ENCODE data around the gene JAML. TPM values are rescaled to one million over a fixed set of nuclear protein-coding genes. Genes with fewer than 3 reads are reported as not detected.

JAML gene
- total RNA-seq, 1 donor from 2014 or later, result 1.5 TPM

DNA sequence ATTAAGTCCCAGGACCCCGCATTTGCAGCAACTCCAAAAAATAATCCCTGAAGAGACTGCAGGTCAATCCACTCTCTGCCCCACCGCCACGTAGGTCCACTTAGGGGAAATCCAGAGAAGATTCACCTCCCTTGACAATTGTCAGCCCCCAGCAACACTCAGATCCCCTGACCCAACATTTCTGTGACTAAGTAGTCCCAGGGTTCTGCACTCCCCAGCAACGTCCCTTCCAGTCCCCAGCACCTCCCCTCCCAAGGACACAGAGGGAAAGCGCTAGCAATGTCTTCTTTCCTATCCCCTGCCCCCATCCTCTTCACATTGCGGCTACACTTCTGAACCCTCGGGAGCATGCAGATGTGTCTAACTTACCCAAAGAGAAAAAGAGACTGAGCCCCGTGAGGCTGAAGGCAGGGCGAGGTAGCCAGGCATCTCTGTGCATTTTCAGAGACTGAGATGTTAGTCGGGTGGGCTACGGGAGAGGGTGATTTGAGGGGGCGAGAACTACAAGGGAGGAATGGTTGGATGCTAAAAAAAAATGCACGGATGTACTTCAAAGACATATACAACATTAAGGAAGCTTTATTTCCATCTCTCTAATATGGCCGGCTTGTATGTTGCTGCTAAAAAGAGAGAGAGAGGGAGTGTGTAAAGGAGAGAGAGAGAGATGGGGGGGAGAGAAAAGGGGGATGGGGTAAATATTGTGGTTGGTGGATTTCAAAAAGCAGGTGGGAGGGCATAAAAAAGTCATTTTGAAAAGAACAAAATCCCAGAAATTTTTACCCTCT is 48.6 kb downstream of the JAML start, which contains the start of gene SCN2B:
Gene SCN2B, minus strand, starts transcription at position 647 of the 785 bp plus-strand sequence. Its CDS starts 208 bp downstream, at position 439.
- Mint-ChIP-seq H3K36me3 (ENCODE audit: low read depth) (no peaks in the 10 kb centered on the region), H3K4me3 (no peak within 1 kb of the TSS), H3K9me3 (no peaks in the 10 kb centered on the region), H3K27me3 (peaks cover 18% of the 10 kb centered on the region), H3K27ac (no peak within 1 kb of the TSS), H3K4me1 (no peaks in the 10 kb centered on the region)
- ChIA-PET CTCF (no interaction called here), POLR2A (no interaction called here)
- ATAC-seq (ENCODE audit: low read depth) (no peak), DNase-seq (no peak)
- intact Hi-C loops (cut with micrococcal nuclease), result no loop called here
- TF ChIP-seq, protein P1, sequence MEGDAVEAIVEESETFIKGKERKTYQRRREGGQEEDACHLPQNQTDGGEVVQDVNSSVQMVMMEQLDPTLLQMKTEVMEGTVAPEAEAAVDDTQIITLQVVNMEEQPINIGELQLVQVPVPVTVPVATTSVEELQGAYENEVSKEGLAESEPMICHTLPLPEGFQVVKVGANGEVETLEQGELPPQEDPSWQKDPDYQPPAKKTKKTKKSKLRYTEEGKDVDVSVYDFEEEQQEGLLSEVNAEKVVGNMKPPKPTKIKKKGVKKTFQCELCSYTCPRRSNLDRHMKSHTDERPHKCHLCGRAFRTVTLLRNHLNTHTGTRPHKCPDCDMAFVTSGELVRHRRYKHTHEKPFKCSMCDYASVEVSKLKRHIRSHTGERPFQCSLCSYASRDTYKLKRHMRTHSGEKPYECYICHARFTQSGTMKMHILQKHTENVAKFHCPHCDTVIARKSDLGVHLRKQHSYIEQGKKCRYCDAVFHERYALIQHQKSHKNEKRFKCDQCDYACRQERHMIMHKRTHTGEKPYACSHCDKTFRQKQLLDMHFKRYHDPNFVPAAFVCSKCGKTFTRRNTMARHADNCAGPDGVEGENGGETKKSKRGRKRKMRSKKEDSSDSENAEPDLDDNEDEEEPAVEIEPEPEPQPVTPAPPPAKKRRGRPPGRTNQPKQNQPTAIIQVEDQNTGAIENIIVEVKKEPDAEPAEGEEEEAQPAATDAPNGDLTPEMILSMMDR (IDR thresholded peaks at IDR 0.05), result no peak

DNA sequence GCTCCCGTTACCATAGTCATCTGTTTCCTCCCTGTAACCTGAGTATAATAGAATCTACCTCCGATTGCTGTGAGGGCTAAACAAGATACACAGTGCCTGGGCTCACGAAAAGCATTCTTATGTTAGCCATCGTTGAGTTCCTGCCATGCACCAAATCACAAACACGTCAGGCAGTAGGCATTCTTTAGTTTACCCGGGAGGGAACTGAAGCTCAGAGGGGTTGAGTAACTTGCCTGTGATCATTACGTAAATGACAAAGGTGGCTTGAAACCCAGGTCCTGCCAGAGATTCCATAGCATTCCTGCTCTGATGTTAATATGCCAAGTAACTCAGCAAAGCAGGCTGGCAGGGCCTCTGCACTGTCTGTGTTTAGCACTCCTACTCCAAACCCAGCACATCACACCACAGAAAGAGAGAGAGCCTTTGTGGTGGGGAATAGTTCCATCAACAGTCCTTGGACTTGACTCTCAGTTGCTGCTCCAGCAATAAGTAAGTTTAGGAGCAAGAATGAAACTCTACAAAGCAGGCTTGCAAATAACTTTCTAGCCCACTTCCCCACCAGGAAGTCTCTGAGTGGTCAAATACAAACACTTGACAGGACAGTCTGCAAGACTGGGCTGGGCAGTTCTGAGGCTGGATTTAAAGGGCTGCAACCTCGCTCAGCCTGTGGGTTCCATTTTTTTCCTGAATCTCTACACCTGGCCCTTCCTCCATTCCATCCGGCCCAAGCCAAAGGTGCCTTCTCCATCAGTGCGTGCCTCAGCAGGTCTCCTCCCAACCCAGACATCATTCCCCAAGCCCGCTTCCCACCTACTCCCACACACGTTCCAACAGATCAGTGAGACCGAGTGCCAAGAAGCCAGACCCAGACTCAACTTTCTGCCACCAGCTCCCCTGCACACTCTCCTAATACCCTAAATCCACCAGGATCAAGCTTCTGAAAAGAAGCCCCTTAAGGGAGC is 49.5 kb downstream of the JAML start:
- Mint-ChIP-seq H3K4me1 (no peaks in the 10 kb centered on the region), H3K27ac (no peak overlapping the region), H3K9me3 (no peaks in the 10 kb centered on the region), H3K27me3 (peaks cover 16% of the 10 kb centered on the region), H3K4me3 (no peak overlapping the region), H3K36me3 (ENCODE audit: low read depth) (no peaks in the 10 kb centered on the region)
- ChIA-PET CTCF (no interaction called here), POLR2A (no interaction called here)
- ATAC-seq (ENCODE audit: low read depth), result no peak
- TF ChIP-seq, protein P1 (IDR thresholded peaks at IDR 0.05), result no peak
- intact Hi-C loops (cut with micrococcal nuclease), result no loop called here
- DNase-seq, result no peak

DNA sequence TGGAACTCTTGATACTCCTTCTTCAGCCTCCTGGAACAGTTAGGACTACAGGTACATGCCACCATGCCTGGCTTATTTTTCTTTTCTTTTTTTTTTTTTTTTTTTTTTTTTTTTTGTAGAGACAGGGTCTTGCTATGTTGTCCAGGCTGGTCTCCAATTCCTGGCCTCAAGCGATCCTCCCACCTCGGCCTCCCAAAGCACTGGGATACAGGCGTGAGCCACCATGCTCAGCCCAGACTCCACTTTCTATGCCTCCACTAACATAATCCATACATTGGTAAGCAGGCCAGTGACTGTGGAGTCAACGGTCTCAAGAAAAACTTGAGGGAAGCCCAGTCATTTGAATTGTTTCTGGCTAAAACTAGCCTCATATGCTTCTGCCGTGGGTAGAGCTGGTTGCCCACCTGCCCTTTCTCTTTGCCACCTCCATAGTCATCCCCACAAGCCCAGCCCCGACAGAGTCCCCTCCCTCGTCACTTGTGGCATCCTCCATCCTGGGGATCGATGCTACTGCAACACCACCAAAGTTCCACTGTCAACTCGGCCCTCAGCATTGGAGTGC is 50.7 kb downstream of the JAML start:
- Mint-ChIP-seq H3K27ac (no peak overlapping the region), H3K27me3 (peaks cover 21% of the 10 kb centered on the region), H3K4me3 (no peak overlapping the region), H3K9me3 (no peaks in the 10 kb centered on the region), H3K36me3 (ENCODE audit: low read depth) (no peaks in the 10 kb centered on the region), H3K4me1 (no peaks in the 10 kb centered on the region)
- DNase-seq (no peak), ATAC-seq (ENCODE audit: low read depth) (no peak)
- intact Hi-C loops (cut with micrococcal nuclease), result loop anchor here (5.0 kb wide), 4 partner anchors 122 to 747 kb away; partner anchors contain the start of gene FXYD2
- TF ChIP-seq, protein P1 (IDR thresholded peaks at IDR 0.05), result no peak
- CTCF ChIA-PET, result interaction anchor here (1.0 kb wide), 1 partner anchor 367 kb away, joined by 5 read pairs; no protein-coding TSS in a partner anchor
- POLR2A ChIA-PET, result no interaction called here

DNA sequence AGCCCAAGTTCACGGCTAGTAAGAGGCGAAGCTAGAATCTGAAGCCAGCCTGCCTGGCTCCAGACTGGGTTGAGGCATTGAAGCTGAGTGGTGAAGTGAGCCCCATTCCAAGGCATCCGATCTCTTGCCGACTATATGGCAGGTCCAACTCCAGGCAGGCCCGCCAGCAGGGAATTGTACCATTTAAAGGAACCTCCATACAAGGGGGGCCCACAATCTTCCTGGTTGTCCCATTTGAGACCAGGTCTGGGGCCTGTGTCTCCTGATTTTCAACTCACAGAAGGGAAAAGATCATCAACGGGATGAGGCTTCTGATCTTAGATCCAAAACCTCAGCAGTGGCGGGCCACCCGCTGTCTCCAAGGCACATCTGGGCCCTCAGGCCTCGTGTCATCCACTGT is 52.5 kb downstream of the JAML start:
- intact Hi-C loops (cut with micrococcal nuclease), result loop anchor here (5.0 kb wide), 4 partner anchors 120 to 745 kb away; partner anchors contain the start of gene FXYD2
- ATAC-seq (ENCODE audit: low read depth), result no peak
- Mint-ChIP-seq H3K4me3 (no peak overlapping the region), H3K36me3 (ENCODE audit: low read depth) (no peaks in the 10 kb centered on the region), H3K9me3 (no peaks in the 10 kb centered on the region), H3K27me3 (peaks cover 31% of the 10 kb centered on the region), H3K27ac (no peak overlapping the region), H3K4me1 (no peaks in the 10 kb centered on the region)
- TF ChIP-seq, protein P1 (IDR thresholded peaks at IDR 0.05), result no peak
- DNase-seq, result no peak
- ChIA-PET POLR2A (interaction anchor here (1.2 kb wide), 1 partner anchor 358 kb away, joined by 3 read pairs; no protein-coding TSS in a partner anchor), CTCF (interaction anchor here (0.7 to 4.4 kb wide), 21 partner anchors 14 to 370 kb away, joined by 3 to 46 read pairs (median 4); no protein-coding TSS in a partner anchor)
